ENCODE data around the gene PPFIBP1. TPM values are rescaled to one million over a fixed set of nuclear protein-coding genes. Genes with fewer than 3 reads are reported as not detected.
"Not testable (repeated sequence)": the region's sequence is repeated elsewhere in the genome, so short reads cannot be mapped to it uniquely, and the experiment has no call there.

The PPFIBP1 gene
- total and polyA plus RNA-seq, 12 donors: 9.6 to 123 (median 74.3) TPM

DNA sequence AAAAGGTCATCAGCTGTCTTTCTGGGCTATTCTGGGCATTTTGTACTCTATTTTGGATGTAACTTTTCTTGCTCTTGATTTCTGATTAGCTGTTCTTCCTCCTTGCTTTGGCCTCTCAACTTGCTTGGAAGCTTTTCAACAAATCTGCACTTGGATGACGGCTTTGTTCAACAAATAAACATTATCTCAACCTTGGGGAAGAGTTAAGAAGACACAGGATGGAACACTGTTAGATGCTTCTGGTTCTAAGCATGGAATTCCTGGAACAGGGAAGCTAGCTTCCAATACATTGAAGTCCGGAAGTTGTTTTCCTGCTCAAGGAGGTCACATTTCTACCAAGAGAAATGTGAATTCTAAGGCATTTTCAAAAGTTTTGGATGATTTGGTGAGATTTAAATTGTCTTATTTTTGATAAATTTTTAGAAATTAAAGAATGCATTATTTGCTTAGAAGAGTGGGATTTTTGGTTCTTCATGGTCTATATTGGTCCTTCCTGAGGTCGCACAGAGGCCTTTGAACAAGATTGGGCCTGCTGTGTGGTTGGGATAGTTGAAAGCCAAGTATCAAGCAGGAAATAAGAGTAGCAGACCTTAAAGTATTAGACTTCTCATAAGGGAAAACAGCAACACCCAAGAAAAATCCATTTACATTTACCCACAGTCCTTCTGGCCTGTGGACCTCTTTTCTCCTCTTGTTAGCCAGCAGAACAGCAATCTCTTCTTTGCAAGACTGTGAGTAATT is 59.2 kb downstream of the PPFIBP1 start:
- Histone ChIP-seq H3K9me3 (replicated peaks in 1 of 3) (no peaks in the 10 kb centered on the region), H3K4me3 (no peak overlapping the region), H3K27me3 (no peaks in the 10 kb centered on the region), H3K27ac (peak overlapping the region in 4 of 5 donors; percentile 38 to 75 (median 64)), H3K36me3 (replicated peaks in 1 of 2) (no peaks in the 10 kb centered on the region), H3K4me1 (replicated peaks in 1 of 2) (peaks cover 27 to 52% of the 10 kb centered on the region in 2 donors)
- WGBS, 4 donors: 38 to 60% (median 51%) methylated on average over 3 of the region's 3 CpGs
- peak in 3 of 7 donors; percentile 40 to 51 (median 41) for DNase-seq
- TF ChIP-seq, protein P1, sequence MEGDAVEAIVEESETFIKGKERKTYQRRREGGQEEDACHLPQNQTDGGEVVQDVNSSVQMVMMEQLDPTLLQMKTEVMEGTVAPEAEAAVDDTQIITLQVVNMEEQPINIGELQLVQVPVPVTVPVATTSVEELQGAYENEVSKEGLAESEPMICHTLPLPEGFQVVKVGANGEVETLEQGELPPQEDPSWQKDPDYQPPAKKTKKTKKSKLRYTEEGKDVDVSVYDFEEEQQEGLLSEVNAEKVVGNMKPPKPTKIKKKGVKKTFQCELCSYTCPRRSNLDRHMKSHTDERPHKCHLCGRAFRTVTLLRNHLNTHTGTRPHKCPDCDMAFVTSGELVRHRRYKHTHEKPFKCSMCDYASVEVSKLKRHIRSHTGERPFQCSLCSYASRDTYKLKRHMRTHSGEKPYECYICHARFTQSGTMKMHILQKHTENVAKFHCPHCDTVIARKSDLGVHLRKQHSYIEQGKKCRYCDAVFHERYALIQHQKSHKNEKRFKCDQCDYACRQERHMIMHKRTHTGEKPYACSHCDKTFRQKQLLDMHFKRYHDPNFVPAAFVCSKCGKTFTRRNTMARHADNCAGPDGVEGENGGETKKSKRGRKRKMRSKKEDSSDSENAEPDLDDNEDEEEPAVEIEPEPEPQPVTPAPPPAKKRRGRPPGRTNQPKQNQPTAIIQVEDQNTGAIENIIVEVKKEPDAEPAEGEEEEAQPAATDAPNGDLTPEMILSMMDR (IDR thresholded peaks at IDR 0.05): no peak
- TF ChIP-seq POLR2A (IDR thresholded peaks at IDR 0.05): no peak
- intact Hi-C loops (cut with DNase I): no loop called here

DNA sequence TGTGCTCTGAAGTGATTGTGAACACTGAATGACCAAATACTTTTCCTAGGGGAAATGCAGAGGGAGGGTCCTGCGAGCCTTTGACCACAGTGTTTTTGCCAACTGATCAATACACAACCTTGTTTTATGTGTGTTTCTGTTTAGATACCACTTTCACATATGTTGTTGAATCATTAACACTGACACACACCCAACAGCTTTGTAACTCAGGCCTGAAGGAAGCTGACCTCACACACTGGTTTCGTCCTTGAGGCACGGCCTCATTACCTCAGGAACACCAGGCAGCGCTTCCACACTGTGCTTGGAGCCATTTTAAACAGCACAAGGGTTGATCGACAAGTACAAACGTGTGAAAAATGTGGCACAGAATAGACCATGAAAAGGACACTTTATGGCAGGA is 60.0 kb downstream of the PPFIBP1 start:
- H3K27ac ChIP-seq: peak overlapping the region in 4 of 5 donors; percentile 38 to 75 (median 64)
- DNase-seq: no peak
- H3K27me3 ChIP-seq: no peaks in the 10 kb centered on the region
- intact Hi-C loops (cut with DNase I): no loop called here
- WGBS, 4 donors: 66 to 91% (median 76%) methylated on average over 6 of the region's 6 CpGs
- H3K9me3 ChIP-seq (replicated peaks in 1 of 3): no peaks in the 10 kb centered on the region
- H3K4me3 ChIP-seq: no peak overlapping the region
- no peaks in the 10 kb centered on the region for H3K36me3 ChIP-seq (replicated peaks in 1 of 2)
- H3K4me1 ChIP-seq (replicated peaks in 1 of 2): peaks cover 28 to 57% of the 10 kb centered on the region in 2 donors
- TF ChIP-seq, protein P1 (IDR thresholded peaks at IDR 0.05): no peak
- TF ChIP-seq POLR2A (IDR thresholded peaks at IDR 0.05): no peak

DNA sequence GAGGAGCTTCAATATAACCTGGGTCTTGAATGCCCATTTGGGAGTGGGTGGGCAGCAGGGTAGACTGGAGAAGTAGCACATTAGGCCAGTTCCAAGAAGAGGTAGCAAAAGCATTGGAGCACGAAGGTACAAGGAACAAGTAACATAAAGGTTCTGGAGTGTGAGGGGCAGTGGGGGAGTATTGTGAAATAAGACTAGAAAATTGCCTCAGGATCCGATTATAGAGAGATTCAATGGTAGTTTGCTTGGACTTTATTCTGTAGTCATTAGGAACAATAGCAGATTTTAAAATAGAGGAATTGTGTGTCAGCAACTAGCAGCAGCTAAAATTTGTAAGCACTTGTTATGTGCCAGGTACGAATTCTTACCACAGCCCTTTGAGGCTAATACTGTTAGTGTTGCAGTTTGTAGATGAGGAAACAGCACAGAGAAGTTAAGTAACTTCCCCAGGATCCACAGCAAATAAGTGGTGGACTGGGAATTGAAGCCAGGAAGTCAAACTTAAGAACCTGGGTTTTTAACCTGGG is 61.8 kb downstream of the PPFIBP1 start:
- whole genome bisulfite sequencing, 4 donors: 72 to 93% (median 84%) methylated on average over 3 of the region's 3 CpGs
- Histone ChIP-seq H3K27ac (peak overlapping the region in 1 of 5 donors; percentile 25), H3K4me1 (replicated peaks in 1 of 2) (peaks cover 27 to 54% of the 10 kb centered on the region in 2 donors), H3K4me3 (no peak overlapping the region), H3K27me3 (no peaks in the 10 kb centered on the region), H3K36me3 (replicated peaks in 1 of 2) (no peaks in the 10 kb centered on the region), H3K9me3 (replicated peaks in 1 of 3) (no peaks in the 10 kb centered on the region)
- no peak for DNase-seq
- intact Hi-C loops (cut with DNase I): no loop called here
- TF ChIP-seq, protein P1 (IDR thresholded peaks at IDR 0.05): no peak
- TF ChIP-seq POLR2A (IDR thresholded peaks at IDR 0.05): no peak

DNA sequence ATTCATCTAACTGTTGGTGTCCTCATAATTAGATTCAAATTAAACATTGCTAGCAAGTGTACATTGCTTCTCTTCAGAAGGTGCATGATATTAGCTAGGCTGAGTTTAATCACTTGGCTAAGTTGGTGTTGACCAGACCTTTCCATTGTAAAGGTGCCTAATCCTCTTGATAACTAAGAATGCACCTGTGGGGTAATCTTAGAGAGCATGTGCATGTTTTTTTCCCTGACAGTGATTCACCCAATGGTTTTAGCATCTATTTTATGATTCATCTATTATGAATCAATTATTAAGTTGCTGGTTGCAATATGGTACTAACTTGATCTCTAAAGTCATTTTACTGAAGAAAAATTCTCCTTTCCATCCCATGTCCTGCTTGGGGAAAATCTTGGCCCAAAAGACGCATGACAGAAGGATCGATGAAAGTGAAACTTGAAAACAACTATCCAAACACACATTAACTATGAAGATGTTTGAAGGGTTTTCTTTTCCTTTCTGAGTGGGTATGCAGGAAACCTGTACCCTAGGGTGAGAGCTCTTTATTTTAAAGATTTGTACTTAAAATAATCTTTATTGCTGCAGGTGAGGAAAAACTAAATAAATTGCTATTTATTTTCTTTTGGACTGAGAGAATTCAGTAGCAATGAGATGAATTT is 64.2 kb downstream of the PPFIBP1 start:
- H3K36me3 ChIP-seq (replicated peaks in 1 of 2); H3K27ac ChIP-seq; intact Hi-C loops (cut with DNase I); H3K27me3 ChIP-seq; H3K4me3 ChIP-seq; DNase-seq; H3K9me3 ChIP-seq (replicated peaks in 1 of 3): not testable (repeated sequence)
- WGBS, 4 donors: 27 to 49% (median 48%) methylated on average over 2 of the region's 2 CpGs
- H3K4me1 ChIP-seq (replicated peaks in 1 of 2): peaks cover 7 to 38% of the 10 kb centered on the region in 2 donors
